Mesothelial cell of epicardium (in vitro differentiated cells): ENCODE results near the gene VOPP1. TPM values are rescaled to one million over a fixed set of nuclear protein-coding genes. Genes with fewer than 3 reads are reported as not detected.

Experiments used
- DNase-seq, 2 experiments: peaks; one replicate each; pipeline ENCODE4 v3.0.0; 2021; ENCODE audit warnings: low spot score in 2 of 2; ENCODE audit not compliant: unreplicated experiment in 2 of 2
- H3K27ac Mint-ChIP-seq: 2 replicates; pipeline ENCODE4 v1.8.0; 2021; ENCODE audit warnings: mixed read lengths
- H3K27me3 Mint-ChIP-seq: 2 replicates; pipeline ENCODE4 v1.8.0; 2021; ENCODE audit warnings: low read depth, mixed read lengths
- H3K36me3 Mint-ChIP-seq: 2 replicates; pipeline ENCODE4 v1.8.0; 2021; ENCODE audit warnings: mixed read lengths
- H3K4me1 Mint-ChIP-seq: 2 replicates; pipeline ENCODE4 v1.8.0; 2021; ENCODE audit warnings: mixed read lengths
- H3K4me3 Mint-ChIP-seq: 2 replicates; pipeline ENCODE4 v1.8.0; 2021; ENCODE audit warnings: mild to moderate bottlenecking, moderate library complexity, mixed read lengths
- H3K9me3 Mint-ChIP-seq: 2 replicates; pipeline ENCODE4 v1.8.0; 2021; ENCODE audit warnings: mixed read lengths
- total RNA-seq: library from RNA; stranded (reverse); gene quantifications from 3 replicates; pipeline ENCODE4 v1.2.1, GENCODE V29; 2021
- TF ChIP-seq, protein P1 (sequence below): fragments of 200-600 bp; sonication (generic); IDR thresholded peaks from one replicate; pipeline ENCODE4 v1.5.0; 2021; ENCODE audit warnings: antibody characterized with exemption; ENCODE audit not compliant: unreplicated experiment

Gene VOPP1
- total RNA-seq, 1 donor from 2014 or later: 42.8 TPM

DNA sequence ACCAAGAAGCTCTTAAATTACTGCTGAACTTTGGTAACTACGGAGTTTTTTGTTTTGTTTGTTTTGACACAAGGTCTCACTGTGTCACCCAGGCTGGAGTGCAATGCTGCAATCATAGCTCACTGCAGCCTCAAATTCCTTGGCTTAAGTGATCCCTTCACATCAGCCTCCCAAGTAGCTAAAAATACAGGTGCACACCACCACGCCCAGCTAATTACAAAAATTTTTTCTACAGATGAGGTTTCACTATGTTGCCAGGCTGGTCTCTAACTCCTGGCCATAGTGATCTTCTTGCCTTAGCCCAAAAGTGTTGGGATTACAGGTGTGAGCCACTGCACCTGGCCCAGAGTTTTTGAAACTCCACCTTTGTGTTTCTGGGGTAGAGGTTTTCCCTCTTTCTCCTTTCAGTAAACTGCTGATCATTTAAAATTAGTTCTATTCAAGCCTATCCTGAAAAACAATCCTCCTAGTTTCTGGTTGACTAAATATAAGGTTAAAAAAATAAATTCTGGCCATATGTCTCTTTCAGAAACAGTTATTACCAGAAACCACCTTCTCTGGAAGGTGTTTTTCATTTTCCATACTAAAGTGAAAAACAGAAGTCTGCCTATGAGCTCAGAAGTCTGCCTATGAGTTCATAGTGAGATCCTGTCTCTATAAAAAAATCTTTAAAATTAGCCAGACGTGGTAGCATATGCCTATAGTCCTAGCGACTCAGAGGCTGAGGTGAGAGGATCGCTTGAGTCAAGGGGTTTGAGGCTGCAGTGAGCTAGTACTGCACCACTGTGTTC, 63.9 kb downstream of the VOPP1 start:
- no peak for DNase-seq
- Mint-ChIP-seq H3K27ac (no peak overlapping the region), H3K36me3 (no peaks in the 10 kb centered on the region), H3K27me3 (no peaks in the 10 kb centered on the region), H3K9me3 (no peaks in the 10 kb centered on the region), H3K4me3 (no peak overlapping the region), H3K4me1 (peaks cover 7% of the 10 kb centered on the region)
- TF ChIP-seq, protein P1, sequence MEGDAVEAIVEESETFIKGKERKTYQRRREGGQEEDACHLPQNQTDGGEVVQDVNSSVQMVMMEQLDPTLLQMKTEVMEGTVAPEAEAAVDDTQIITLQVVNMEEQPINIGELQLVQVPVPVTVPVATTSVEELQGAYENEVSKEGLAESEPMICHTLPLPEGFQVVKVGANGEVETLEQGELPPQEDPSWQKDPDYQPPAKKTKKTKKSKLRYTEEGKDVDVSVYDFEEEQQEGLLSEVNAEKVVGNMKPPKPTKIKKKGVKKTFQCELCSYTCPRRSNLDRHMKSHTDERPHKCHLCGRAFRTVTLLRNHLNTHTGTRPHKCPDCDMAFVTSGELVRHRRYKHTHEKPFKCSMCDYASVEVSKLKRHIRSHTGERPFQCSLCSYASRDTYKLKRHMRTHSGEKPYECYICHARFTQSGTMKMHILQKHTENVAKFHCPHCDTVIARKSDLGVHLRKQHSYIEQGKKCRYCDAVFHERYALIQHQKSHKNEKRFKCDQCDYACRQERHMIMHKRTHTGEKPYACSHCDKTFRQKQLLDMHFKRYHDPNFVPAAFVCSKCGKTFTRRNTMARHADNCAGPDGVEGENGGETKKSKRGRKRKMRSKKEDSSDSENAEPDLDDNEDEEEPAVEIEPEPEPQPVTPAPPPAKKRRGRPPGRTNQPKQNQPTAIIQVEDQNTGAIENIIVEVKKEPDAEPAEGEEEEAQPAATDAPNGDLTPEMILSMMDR: no peak

- TF ChIP-seq, protein P1: no peak
- Mint-ChIP-seq H3K27ac (no peak overlapping the region), H3K4me1 (peaks cover 13% of the 10 kb centered on the region), H3K9me3 (no peaks in the 10 kb centered on the region), H3K27me3 (no peaks in the 10 kb centered on the region), H3K36me3 (no peaks in the 10 kb centered on the region), H3K4me3 (no peak overlapping the region)
- DNase-seq: no peak
Observed at GRCh38 chr7:55507743-55508142, 64.6 kb downstream of the VOPP1 start.

DNA sequence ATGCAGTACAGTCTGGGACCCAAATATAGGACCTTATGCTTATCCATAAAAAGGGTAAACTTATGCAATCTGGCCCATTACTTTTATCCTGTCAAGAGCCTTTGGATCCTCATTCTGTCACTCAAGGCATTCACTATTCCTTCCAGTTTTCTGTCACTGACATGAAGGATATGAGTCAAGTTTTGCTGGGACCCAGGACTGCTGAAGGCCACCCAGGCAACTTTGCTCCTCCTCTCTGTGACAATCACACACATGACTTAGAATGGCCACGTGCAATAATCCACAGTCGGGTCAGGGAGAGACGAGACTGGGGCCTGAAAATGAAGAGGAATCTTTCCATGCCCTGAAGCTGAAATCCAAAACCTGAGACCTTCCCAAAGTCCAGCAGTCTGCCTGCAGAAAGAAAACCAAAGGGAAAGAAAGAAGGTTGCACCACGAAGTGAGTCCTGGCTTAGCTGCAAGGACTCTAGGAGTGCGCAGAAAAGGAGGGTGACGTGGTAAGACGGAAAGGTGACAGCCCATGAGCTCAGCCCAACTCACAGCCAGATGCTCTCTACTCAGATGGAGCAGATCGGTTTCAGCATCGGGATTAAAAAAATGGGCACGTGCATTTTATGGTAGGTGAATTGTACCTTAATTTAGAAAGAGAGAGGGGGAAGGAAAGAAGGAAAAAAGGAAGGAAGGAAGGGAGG, 67.2 kb downstream of the VOPP1 start:
- TF ChIP-seq, protein P1: no peak
- Mint-ChIP-seq H3K27ac (no peak overlapping the region), H3K9me3 (no peaks in the 10 kb centered on the region)

DNA sequence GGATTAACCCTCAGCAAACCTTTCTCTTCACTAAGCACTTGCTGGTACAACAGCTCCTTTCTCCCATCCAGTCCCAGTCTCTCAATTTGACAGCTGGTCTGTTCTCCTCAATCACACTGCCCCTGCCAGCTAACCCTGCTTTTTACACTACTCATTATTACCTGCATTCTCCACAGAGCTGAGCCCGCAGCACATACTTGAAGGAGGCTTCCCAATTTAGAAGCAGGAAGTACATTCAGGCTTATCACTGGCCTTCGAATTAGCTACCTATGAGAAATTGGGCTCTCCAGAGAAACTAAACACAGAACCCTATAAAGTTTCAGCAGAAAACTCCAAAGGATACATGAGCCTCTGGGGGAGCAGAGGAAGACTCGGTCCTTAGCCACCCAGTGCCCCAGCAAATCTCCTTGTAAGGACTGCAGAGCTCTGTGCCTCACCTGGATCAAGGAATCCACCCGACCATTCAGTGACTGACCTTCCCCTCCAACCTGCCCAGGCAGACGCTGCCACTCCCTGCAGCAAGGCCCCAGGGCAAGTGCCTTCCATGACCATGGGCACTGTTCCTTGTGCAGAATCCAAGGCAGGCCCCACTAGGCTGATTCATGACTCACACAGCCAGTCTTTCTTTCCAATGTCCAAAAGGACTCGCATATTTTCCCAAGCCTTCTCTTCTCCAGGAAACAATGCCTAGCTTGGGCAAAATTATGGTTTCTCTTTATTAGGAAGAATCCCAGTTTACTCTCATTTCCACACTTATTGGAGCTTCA, 68.0 kb downstream of the VOPP1 start:
- Mint-ChIP-seq H3K4me1 (peaks cover 15% of the 10 kb centered on the region), H3K36me3 (no peaks in the 10 kb centered on the region), H3K4me3 (no peak overlapping the region), H3K27ac (no peak overlapping the region), H3K27me3 (no peaks in the 10 kb centered on the region), H3K9me3 (no peaks in the 10 kb centered on the region)
- TF ChIP-seq, protein P1: no peak
- no peak for DNase-seq

More for the DNA sequence above, 67.2 kb downstream of the VOPP1 start:
- no peak for DNase-seq
- no peaks in the 10 kb centered on the region for H3K27me3 Mint-ChIP-seq
- H3K36me3 Mint-ChIP-seq: no peaks in the 10 kb centered on the region
- H3K4me3 Mint-ChIP-seq: no peak overlapping the region
- H3K4me1 Mint-ChIP-seq: peaks cover 19% of the 10 kb centered on the region

DNA sequence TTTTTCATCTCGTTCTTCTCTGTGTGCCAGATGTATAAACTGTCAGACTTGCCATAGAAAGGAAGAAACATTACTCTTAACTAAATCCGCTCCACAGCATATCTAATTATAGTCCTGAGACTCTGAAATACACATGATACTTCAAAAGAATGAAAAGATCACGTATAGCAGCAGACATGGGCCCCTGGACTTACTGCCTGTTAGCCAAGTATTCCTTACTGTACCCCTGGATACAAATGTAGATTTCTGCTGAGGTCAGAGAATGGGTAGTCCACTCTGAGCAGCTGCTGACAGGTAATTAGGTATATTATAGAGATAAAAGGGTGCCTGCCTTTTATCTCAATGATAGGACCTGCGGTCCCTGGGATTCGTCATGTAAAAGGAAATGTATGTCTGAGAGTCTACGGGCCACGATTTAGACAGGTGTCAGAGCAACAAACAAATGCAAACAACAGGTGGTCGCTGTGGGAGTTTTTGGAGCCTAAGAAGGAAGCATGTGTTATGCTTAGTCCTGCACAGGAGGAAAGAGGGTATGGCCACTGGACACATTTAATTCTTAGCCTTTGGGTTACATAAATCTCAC, 69.4 kb downstream of the VOPP1 start:
- H3K4me1 Mint-ChIP-seq: peaks cover 15% of the 10 kb centered on the region
- no peaks in the 10 kb centered on the region for H3K36me3 Mint-ChIP-seq
- H3K9me3 Mint-ChIP-seq: no peaks in the 10 kb centered on the region
- no peak overlapping the region for H3K27ac Mint-ChIP-seq
- DNase-seq: no peak
- TF ChIP-seq, protein P1: no peak
- H3K27me3 Mint-ChIP-seq: no peaks in the 10 kb centered on the region
- no peak overlapping the region for H3K4me3 Mint-ChIP-seq
